ENCODE data around the gene CASZ1.

- TF ChIP-seq POLR2AphosphoS5 (IDR thresholded peaks at IDR 0.05; ENCODE audit: low read depth) (no peak), REST (IDR thresholded peaks at IDR 0.05; ENCODE audit: insufficient replicate concordance, low read depth) (no peak), SPI1 (IDR thresholded peaks at IDR 0.05; ENCODE audit: borderline replicate concordance, low read depth) (no peak)
- TF ChIP-seq, protein P1, sequence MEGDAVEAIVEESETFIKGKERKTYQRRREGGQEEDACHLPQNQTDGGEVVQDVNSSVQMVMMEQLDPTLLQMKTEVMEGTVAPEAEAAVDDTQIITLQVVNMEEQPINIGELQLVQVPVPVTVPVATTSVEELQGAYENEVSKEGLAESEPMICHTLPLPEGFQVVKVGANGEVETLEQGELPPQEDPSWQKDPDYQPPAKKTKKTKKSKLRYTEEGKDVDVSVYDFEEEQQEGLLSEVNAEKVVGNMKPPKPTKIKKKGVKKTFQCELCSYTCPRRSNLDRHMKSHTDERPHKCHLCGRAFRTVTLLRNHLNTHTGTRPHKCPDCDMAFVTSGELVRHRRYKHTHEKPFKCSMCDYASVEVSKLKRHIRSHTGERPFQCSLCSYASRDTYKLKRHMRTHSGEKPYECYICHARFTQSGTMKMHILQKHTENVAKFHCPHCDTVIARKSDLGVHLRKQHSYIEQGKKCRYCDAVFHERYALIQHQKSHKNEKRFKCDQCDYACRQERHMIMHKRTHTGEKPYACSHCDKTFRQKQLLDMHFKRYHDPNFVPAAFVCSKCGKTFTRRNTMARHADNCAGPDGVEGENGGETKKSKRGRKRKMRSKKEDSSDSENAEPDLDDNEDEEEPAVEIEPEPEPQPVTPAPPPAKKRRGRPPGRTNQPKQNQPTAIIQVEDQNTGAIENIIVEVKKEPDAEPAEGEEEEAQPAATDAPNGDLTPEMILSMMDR (IDR thresholded peaks at IDR 0.05; ENCODE audit: insufficient read depth, low read length) = no peak
Measured at GRCh38 chr1:10703702-10704101, 92.7 kb downstream of the CASZ1 start.
